ENCODE data around the gene CDK14.

CDK14 gene

DNA sequence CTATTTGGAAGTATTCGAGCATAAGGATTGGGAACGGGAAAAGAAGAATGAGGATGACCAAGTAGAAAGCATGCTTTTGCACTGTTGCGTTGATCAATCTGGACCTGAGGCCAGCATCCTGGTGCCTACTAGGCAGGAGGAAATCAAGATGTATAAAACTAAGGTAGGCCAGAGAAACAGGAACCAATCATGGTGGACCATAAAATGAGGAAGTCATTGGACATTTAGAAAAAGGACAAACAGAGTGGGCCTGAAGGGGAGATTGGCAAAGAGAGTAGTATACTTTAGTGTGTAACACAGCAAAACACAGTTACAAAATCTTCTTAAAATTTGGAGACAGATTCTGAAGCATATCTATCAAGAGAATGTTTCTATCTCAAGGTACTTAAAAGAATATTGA, 497.1 kb downstream of the CDK14 start:
- no peak for DNase-seq (ENCODE audit: low read depth)

DNA sequence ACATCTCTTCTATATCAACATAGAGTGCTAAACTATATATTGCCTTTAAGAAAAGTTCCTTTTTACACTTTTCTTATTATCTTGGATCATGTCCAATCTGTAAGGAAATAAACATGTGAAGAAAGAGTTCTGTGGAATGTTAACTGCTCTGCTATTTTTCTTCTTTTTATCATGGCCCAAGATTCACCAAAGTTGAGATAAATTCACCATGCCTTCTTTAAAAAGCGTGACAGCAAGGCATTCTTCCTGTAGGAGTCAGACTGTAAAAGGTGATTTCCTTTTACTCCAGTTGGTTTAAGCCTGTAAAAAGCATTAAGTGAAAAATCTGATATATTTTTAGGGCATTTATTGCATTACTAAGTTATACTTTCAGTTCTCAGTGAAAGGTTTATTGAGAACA, 502.4 kb downstream of the CDK14 start:
- peak; percentile 47 for DNase-seq (ENCODE audit: low read depth)

DNA sequence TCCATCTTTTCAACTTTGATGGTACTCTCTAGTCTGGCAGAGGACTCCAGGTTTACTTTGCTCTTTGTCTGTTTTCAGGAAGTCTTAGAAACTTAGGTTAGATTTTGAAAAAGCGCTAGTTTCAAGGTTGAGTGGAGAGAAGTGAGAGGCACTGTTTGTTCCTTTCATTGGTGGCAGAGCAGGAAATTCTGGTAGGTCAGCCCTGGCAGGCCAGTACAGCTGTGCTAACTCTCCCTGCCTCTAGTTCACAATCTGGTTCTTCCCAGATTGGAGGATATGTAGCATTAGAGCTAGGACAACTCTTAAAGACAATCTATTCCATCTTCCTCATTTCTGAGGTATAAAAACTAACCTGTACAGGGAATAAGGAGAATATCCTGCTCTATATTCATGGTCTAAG, 507.2 kb downstream of the CDK14 start:
- DNase-seq (ENCODE audit: low read depth) = no peak

DNA sequence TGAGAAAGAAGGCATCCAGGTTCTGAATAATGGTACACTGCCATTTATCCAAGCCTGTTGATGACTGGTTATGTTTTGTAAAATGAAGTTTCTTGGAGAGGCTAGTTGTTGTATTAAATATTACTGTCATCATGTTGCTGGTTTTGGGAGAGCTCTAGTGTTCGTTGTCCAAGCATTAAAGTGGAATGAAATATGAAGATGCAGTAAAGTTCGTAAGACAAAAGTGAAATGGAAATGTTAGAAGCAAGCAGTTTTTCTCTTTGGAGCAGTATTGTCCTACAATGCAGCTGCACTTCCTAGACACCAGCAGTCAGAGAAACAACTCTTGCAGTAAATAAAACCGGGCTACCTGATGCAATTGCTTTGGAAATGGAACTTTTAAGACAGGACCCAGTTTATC, 511.3 kb downstream of the CDK14 start:
- DNase-seq (ENCODE audit: low read depth) = no peak

DNA sequence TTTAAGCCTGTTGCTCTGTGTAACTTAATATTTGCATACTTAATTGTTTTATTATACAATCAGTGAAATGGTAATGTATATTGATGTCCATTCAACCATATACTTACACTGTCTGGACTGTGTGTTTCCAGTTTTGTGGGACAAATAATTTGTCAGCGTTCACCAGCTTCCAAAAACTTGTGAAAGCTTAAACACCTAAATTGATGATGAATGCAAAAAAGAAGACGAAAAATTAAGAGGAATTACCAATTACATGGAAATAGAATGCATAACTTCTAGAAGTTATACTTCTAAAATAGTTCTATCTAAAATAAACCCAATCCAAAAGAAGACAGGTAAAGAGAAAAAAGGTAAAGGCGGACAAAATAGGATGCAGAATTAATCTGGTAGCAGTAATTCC, 513.1 kb downstream of the CDK14 start:
- no peak for DNase-seq (ENCODE audit: low read depth)

DNA sequence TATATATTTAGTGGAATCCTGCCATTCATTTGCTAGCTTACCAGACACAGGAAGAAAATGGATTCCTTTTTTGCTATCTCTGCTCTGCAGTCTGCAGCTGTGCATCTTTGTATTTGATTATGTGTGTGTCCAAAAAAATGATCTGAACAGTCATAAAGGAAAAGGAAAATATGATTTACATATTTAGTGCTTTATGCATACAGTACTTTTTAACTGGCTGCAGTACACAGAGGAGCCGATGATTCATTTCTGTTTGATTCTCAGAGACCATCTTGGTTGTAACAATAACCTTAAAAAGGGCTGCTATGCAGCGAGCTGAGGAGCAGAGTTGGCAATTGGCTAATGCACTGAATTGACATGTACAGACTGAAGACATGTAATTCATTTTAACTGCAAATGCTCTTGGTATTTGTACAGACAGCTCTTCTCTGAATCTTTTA, 516.8 kb downstream of the CDK14 start:
- peak; percentile 78 for DNase-seq (ENCODE audit: low read depth)

DNA sequence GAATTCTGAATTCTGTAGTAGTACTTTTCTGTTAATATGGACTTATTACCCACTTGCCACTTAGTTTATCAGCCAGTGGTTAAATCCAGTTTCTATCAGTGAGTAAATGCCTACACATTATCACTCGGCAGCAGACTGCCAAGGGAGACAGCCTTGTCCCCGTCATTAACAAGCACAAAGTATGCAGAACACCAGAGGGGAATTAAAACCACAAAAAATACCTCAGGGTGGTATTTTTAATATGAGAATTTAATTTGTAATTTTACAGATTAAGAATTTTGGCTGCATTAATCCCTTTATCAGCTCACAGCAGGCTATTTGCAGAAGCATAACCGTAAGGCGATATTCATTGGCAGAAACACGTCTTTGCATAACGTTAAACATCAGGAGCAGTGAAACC, 518.1 kb downstream of the CDK14 start:
- no peak for DNase-seq (ENCODE audit: low read depth)

DNA sequence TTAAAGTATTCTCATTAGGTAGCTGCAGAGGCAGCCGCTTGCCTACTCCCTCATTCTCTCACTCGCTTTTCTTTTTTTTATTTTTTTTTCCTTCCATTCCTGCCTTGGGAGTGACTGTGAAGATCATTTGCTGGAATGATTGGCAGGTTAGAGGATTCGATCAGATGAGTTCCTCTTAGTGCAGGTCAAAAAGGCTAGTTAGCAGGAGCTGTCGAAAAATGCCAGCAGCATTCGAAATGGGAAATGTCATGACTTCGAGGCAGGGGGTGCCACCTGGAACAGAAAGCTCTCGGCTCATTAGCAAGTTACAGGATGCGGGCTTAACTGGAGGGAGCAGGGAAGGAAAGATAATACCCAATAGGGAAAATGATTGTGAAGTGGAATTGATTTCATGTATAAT, 530.6 kb downstream of the CDK14 start:
- DNase-seq (ENCODE audit: low read depth) = no peak

DNA sequence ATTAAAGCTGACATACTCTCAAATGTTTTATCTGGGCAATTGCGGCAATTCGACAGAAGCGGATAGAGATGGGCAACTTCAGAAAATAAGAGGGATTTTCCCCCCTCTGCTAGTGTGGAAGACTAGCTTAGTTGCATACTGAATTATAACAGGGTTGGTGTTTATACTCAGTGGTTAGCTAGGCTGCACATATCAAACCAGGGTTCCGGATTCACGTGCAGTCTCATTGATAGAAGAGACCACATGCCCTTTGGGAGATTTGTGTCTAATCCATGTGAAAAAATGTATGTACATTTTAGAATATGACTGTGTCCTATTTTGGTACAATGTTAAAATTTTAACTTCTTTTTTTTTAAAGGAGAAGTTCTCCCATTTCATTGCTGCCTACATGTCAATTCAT, 531.2 kb downstream of the CDK14 start:
- no peak for DNase-seq (ENCODE audit: low read depth)

DNA sequence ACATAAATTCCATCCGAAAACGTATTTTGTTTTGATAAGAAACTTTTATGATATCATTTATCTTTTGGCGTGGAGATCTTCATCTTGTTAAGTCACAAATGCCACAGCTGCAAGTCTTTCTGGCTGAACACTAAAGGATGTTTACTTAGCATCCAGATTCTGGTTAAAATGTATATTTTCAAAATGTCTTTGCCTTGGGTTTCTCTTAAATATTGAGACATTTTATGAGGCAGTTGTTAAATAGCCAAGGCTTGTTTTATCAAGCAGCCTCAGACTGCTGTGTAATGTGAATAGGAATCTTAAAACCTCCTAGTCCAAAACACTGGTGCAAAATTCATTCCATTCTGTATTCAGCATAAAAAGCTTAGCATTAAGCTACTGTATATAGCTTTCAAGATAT, 531.8 kb downstream of the CDK14 start:
- no peak for DNase-seq (ENCODE audit: low read depth)

DNA sequence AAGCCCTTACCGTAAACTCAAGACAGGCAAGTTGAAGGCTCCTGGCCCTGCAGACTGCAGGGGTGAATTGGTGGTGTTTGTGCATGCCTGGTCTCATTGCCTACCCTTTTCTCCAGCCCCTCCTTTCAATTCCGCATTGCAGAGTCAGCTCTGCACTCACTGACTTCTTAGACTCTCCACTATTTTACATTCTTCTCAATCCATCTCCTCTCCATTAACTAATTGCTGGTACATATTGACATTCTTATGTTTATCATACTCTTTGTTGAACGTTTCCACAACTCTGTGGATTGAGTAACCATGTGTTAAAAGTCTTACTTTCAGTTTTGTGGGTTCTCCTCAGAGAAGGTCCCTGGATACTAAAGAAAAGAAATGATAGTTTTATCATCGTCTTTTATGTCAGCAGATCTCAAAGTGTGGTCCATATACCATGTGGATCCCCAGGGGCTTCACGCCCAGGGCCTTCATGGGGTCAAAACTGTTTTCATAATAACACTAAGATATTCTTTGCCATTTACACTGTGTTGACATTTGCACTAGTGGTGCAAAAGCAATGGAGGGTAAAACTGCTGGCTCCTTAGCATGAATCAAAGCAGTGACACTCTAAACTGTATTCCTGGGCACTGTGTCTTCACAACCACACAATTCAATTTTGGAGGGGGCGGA, 532.7 kb downstream of the CDK14 start:
- DNase-seq (ENCODE audit: low read depth) = peak; percentile 57

DNA sequence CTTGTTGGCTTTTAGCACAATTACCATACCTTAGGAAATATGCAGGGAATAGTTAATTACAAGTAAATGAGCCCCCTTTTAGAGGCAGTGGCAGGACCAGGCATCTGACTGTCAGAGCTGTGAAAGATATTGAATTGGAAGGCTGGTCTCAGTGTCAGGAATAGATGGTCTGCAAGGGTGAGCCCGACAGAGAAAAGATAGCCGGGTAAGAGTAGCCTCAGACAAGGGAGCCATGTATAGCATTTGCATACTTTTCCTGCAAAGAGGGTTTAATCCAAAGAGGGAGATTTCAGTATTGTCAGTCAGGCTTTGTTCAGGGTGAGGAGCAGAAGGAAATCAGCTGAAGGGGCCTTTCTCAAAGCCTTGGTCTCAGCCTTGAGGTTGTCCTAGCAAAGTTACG, 539.2 kb downstream of the CDK14 start:
- DNase-seq (ENCODE audit: low read depth) = no peak

DNA sequence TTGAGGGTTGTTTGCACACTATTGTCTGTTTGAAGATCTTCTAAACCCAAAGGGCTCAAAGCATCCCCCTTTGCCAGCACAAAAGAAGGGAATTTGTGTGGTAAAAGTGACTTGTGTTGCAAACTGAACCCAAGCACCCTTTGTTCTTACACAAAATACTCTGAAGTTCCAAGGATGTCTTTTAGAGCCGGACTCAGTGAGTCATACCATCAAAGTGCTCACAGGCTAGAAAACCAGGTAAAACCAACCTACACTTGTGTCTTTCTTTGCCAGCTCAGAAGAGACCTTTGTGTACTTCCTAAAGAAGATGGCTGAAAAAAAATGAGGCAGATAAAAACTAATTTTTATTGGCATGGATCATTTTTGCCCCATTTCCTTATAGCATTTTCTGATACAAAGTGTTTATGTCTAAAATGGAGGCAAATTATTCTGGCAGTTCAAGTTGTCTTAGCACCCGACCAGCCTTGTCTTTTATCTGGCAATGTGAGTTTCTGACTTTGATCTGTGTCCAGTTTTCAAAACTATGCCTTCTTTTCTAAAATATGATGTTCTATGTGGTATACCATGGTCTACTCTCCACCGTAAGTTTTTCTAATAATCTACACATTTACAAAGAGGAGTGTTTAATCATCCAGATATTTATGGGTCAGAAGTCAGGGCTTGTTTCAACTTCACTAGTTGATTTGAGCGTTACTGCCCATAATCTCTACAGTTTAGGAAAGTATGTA, 539.7 kb downstream of the CDK14 start:
- peak; percentile 21 for DNase-seq (ENCODE audit: low read depth)

DNA sequence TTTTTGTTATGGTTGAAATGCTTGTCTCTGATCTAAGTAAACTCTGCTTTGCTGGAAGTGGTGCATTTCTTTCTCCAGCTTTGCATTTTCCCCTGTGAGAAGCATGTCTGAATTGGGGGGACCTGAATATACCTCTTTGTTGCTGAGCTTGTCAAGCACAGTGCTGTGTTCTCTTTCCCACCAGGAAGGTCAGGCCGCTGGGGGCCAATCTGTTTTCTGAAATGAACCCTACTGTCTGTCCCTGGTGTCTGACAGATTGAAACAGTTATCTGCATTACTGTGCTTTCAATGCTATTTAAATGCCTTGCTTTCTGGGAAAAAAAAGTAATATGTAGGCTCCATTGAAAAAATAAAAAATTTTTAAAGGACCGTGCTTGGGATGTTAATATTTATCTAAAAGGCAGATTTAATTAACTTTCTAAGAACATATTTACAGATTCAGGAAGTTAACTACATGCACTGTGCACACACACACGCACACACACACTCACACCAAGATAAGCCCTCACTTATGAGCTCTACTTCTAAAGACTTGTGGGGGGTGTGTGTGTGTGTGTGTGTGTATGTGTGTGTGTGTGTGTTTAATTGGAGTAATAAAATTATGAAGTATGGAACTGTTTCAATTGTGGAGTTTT, 541.1 kb downstream of the CDK14 start:
- no peak for DNase-seq (ENCODE audit: low read depth)

DNA sequence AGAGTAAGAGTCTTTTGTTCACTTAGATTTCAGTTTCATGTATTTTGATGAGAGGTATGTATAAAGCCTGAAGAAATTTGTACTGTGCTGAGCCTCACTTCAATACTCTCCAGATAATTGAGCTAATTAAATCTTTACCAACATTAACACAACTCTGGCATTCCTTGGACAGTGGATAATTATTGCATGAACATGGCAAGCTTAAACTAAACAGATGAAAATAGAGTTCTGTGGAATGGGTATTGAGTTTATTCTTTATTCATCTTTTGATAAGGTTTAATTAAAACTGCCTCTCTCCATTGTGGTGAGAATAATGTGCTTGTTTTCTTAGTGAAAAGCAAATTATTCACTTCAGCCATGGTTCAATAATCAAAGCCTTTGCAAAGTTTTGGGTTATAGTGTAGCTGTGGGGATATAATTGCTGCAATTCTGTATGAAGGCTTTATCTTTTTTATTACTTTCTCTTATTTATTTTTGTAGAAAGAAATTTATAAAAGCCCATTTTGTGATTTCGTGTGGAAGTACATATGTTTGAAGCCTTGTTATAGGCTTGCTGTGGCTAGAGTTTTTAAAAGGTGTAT, 541.8 kb downstream of the CDK14 start:
- no peak for DNase-seq (ENCODE audit: low read depth)

DNA sequence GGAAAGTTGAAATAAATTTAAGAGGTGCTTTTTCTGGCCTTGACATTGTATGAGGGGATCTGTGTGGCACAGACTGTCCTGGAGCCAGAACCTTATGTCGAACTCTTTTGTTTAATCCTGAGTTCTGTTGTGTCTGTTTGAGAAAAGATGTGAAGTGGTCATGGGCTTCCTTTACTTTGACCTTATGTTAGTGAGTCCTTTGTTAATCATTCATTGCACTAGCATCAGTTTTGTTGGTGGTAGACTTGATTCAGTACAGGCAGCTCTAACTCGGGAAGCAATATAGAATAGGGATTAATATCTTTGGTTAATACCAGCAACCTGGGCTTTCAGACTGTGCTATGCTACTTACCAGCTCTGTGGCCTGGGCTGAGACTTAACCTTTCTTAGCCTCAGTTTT, 544.2 kb downstream of the CDK14 start:
- no peak for DNase-seq (ENCODE audit: low read depth)

DNA sequence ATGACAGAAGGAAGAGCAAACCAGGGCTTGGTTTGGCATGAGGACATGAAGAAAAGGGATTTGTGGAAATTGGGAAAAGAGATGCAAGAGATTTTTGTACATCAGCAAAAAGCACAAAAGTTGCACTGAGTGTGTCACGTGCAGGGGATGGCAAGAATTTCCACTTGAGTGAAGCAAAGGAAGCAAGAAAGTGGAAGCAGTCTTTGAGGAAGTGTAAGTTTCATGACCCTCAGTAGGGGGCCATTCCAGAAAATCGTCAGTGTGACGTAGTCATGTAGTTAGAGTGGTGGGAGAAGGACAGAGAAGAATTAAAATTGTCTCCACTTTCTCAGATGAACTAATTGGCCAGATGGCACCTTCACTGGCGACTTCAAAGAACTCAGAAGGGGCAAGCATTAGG, 544.9 kb downstream of the CDK14 start:
- no peak for DNase-seq (ENCODE audit: low read depth)

DNA sequence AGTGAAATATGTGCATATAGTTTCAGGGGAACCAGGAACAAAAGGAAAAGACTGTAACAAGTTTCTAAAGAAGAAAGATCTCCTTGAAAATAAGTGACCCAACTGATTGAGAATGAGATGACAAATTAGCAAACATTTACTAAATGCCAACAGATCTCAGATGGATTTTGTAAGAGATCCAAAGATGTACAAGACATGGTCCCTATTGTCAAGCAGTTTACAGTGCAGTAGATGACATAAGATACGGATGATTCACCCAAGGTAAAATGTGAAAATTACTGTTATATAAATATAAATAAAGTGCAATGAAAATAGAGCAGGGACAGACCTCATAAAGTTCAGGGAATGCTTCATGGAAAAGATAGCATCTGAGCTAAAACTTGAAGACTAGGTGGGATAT, 546.6 kb downstream of the CDK14 start:
- DNase-seq (ENCODE audit: low read depth) = no peak

DNA sequence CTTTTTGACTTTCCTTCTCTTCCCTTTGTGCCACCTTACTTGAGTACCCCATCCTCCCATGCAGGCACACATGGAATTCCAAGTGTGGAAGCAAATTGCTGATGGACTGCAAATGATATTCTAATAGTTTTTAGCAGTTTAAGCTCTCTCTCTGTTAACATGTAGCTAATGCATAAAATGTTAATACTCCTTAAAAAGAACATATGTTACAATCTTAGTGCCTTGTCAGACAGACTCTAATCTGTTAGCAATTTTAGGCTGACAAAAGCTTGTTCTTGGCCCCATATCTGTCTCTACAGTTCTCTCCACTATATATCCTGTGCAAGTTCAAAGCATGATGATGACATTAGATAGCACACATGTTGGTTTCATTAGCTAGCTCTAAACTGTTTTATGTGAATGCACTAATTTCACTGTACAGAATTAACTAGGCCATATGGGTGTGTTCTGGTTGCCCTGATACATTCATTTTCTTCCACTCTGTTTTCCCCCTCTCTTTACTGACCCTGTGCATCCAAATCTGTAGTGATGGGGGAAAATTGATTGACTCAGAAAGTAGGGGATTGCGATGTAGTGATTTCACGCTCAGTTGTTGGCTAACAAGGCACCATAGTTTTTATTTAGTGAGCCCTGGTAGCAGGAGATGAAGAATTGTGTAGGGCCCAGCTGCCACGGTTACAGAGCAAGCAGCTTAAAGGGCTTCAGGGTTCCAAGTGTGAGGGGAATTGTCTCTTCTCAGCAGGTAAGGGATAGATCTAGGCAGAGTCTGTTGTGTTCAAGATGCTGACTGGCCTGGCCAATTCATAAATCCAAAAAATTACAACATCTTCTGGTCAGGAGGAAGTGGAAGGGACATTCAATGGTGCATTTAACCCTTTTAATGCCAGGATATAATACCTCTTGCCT, 553.5 kb downstream of the CDK14 start:
- no peak for DNase-seq (ENCODE audit: low read depth)

DNA sequence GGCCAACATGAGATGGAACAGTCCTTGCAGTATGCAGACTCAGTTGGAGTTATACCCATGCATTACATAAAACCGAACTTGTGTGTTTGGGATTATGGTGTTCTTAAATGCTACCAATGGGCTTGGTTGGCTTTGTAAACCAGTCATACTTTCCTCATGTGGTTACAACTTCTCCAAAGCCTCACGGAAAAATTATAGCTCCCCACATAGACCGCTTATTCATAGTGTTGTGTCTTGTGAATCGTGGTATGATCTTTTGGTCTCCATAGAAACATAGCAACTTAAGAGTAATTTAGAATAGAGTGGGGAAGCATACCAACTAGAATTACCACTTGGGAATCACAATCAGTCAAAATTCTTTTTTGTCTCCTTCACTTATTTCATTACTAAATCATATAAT, 555.8 kb downstream of the CDK14 start:
- DNase-seq (ENCODE audit: low read depth) = no peak

DNA sequence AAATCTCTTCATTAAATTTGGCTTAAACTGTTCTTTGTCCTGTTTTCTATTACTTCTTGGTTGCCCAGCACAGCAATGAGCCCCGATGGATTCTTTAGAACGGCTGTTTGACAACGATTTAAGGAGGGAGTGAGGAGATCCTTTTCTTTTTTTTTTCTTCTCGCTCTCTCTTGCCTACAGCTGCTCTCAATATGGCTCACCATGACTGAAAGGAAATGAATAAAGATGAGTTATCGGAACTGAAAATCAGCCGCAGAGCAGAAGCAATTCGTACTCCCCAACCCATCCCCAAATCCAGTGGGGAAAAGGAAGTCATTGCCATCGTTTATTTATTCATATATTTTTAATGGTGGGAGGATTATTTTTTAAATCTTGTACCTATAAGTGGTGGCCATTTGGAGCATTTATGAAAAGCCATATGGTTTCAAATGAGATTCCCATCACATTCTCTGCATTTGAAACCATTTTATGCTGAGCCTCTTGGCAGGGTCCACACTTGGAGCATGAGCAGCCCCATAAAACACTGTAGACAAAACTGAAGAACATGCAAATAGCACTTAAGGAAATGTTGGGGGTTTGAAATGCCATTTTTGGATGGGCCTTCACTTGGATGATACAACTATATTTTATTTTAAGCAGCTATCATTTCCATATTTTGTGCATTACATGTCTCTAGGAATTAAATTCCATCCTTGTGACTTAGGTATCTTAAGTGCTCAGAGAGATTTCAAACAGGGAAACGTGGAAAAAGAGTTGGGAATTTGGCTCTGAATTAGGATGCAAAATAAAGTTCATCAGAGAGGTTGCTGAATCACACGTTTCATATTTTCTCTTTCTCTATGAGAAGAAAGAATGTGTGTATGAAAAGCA, 560.4 kb downstream of the CDK14 start:
- no peak for DNase-seq (ENCODE audit: low read depth)

Measured in iris pigment epithelial cell (primary cell).